IMR-90 (cell line): ENCODE measurements around the gene FAM43B. TPM values are rescaled to one million over a fixed set of nuclear protein-coding genes. Genes with fewer than 3 reads are reported as not detected.

Experiments
- ATAC-seq: fragments of 200-7000 bp; cut with Tn5 transposase; 2 replicates; pipeline ENCODE4 v1.9.1; 2020; ENCODE audit warnings: low read depth, mild to moderate bottlenecking, moderate library complexity
- BruUV-seq: library from RNA; stranded (reverse); fragments of 400-500 nt; replicated peaks from 2 replicates; lab custom pipeline; 2021; lab: Mats Ljungman, UMichigan
- CTCF ChIA-PET: fragments of 300-600 bp; formaldehyde crosslinking; extraction: SDS; loops from one replicate; lab custom pipeline; 2021; ENCODE audit warnings: antibody characterized with exemption; lab: Yijun Ruan, JAX
- POLR2A ChIA-PET: fragments of 300-600 bp; sonication (Branson Sonifier 250); formaldehyde crosslinking; loops from one replicate; lab custom pipeline; 2022; ENCODE audit warnings: antibody characterized with exemption; ENCODE audit not compliant: unreplicated experiment; lab: Charles Lee
- DNase-seq: peaks from one replicate; pipeline ENCODE4 v3.0.0; 2013
- H2AFZ ChIP-seq: replicated peaks from 2 replicates; pipeline ENCODE3; 2013; ENCODE audit warnings: low read length, mild to moderate bottlenecking; ENCODE audit not compliant: poor library complexity
- H2AK5ac ChIP-seq: 2 replicates; pipeline ENCODE4 v1.6.1; 2013; ENCODE audit warnings: low read depth, low read length, inconsistent platforms
- H2AK9ac ChIP-seq: replicated peaks from 2 replicates; pipeline ENCODE3; 2013; ENCODE audit warnings: mild to moderate bottlenecking, low read depth, low read length, moderate library complexity; ENCODE audit not compliant: poor library complexity
- H2BK120ac ChIP-seq: 2 replicates; pipeline ENCODE4 v1.6.1; 2013; ENCODE audit warnings: low read depth, low read length, inconsistent platforms
- H2BK15ac ChIP-seq: 3 replicates; pipeline ENCODE4 v1.6.1; 2013; ENCODE audit warnings: low read depth, low read length, inconsistent platforms
- H2BK20ac ChIP-seq: 2 replicates; pipeline ENCODE4 v1.6.1; 2013; ENCODE audit warnings: low read depth, mild to moderate bottlenecking, inconsistent platforms, low read length, moderate library complexity
- H2BK5ac ChIP-seq: 2 replicates; pipeline ENCODE4 v1.6.1; 2013; ENCODE audit warnings: mild to moderate bottlenecking, low read depth, low read length, inconsistent platforms; ENCODE audit not compliant: poor library complexity, severe bottlenecking
- H3K14ac ChIP-seq: replicated peaks from 2 replicates; pipeline ENCODE4 v1.6.1; 2013; ENCODE audit warnings: low read depth, low read length, inconsistent platforms
- H3K18ac ChIP-seq: 2 replicates; pipeline ENCODE4 v1.6.1; 2013; ENCODE audit warnings: low read depth, low read length, control low read depth
- H3K23ac ChIP-seq: 2 replicates; pipeline ENCODE4 v1.6.1; 2013; ENCODE audit warnings: low read depth, low read length, inconsistent platforms
- H3K27ac ChIP-seq: 2 replicates; pipeline ENCODE4 v1.5.1; 2013; ENCODE audit warnings: mild to moderate bottlenecking, control low read depth, low read length; ENCODE audit not compliant: insufficient read depth
- H3K27me3 ChIP-seq: 2 replicates; pipeline ENCODE4 v1.6.1; 2013; ENCODE audit warnings: low read length; ENCODE audit not compliant: control insufficient read depth, insufficient read depth
- H3K36me3 ChIP-seq: 2 replicates; pipeline ENCODE4 v1.6.1; 2013; ENCODE audit warnings: low read length, mixed read lengths; ENCODE audit not compliant: control insufficient read depth, insufficient read depth
- H3K4ac ChIP-seq: 2 replicates; pipeline ENCODE4 v1.6.1; 2013; ENCODE audit warnings: low read depth, low read length, inconsistent platforms
- H3K4me1 ChIP-seq: 2 replicates; pipeline ENCODE4 v1.6.1; 2013; ENCODE audit warnings: low read length, mixed read lengths; ENCODE audit not compliant: control insufficient read depth, insufficient read depth
- H3K4me2 ChIP-seq: 2 replicates; pipeline ENCODE4 v1.6.1; 2013; ENCODE audit warnings: low read depth, mild to moderate bottlenecking, control low read depth, low read length, moderate library complexity
- H3K4me3 ChIP-seq: 2 replicates; pipeline ENCODE4 v1.5.1; 2013; ENCODE audit warnings: low read depth, mild to moderate bottlenecking, control low read depth, low read length, moderate library complexity; ENCODE audit not compliant: insufficient read depth
- H3K56ac ChIP-seq: 2 replicates; pipeline ENCODE4 v1.6.1; 2013; ENCODE audit warnings: low read length, inconsistent platforms; ENCODE audit not compliant: insufficient read depth; ENCODE audit errors: extremely low read depth
- H3K79me1 ChIP-seq, 2 experiments: 2 replicates each; pipeline ENCODE4 v1.6.1; 2013; ENCODE audit warnings: low read length in 2 of 2, inconsistent platforms in 1 of 2, low read depth in 1 of 2
- H3K9ac ChIP-seq: 2 replicates; pipeline ENCODE4 v1.6.1; 2013; ENCODE audit warnings: low read depth, low read length, control low read depth
- H3K9me1 ChIP-seq: 2 replicates; pipeline ENCODE4 v1.6.1; 2013; ENCODE audit warnings: low read length, inconsistent platforms; ENCODE audit not compliant: insufficient read depth
- H3K9me3 ChIP-seq: 2 replicates; pipeline ENCODE4 v1.6.1; 2013; ENCODE audit warnings: low read length; ENCODE audit not compliant: control insufficient read depth, insufficient read depth
- H4K20me1 ChIP-seq: 2 replicates; pipeline ENCODE4 v1.6.1; 2013; ENCODE audit warnings: low read length, inconsistent platforms; ENCODE audit not compliant: insufficient read depth
- H4K5ac ChIP-seq: 2 replicates; pipeline ENCODE4 v1.6.1; 2013; ENCODE audit warnings: mild to moderate bottlenecking, low read depth, low read length, control low read depth
- H4K8ac ChIP-seq, 2 experiments: 2 replicates each; pipeline ENCODE4 v1.6.1; 2013; ENCODE audit warnings: low read depth in 2 of 2, low read length in 2 of 2, control low read depth in 1 of 2, inconsistent platforms in 1 of 2
- H4K91ac ChIP-seq: 2 replicates; pipeline ENCODE4 v1.6.1; 2013; ENCODE audit warnings: low read depth, low read length, inconsistent platforms; ENCODE audit not compliant: insufficient read depth
- BHLHE40 ChIP-seq: fragments of 150-350 bp; IDR thresholded peaks from 2 replicates; pipeline ENCODE4 v1.6.1; 2016; ENCODE audit warnings: mild to moderate bottlenecking, low read depth, low read length
- CHD1 ChIP-seq: IDR thresholded peaks from 2 replicates; pipeline ENCODE4 v1.6.1; 2012; ENCODE audit warnings: low read depth, low read length, improper control_type of control experiment
- ELK1 ChIP-seq: fragments of 150-350 bp; IDR thresholded peaks from 2 replicates; pipeline ENCODE4 v1.6.1; 2016; ENCODE audit warnings: low read depth, mild to moderate bottlenecking, low read length, moderate library complexity, borderline replicate concordance
- MAZ ChIP-seq: IDR thresholded peaks from 2 replicates; pipeline ENCODE4 v1.6.1; 2012; ENCODE audit warnings: low read depth, mild to moderate bottlenecking, low read length, improper control_type of control experiment, moderate library complexity, borderline replicate concordance
- POLR2A ChIP-seq: IDR thresholded peaks from 2 replicates; pipeline ENCODE4 v1.6.1; 2012; ENCODE audit warnings: mild to moderate bottlenecking, low read depth, low read length
- RFX5 ChIP-seq: IDR thresholded peaks from 2 replicates; pipeline ENCODE4 v1.8.0; 2012; ENCODE audit warnings: low read depth, mild to moderate bottlenecking, low read length, moderate library complexity
- WGBS, 2 experiments: methylation state at CpG; one replicate each; pipeline versions ENCODE4 v1.1.5 to v1.1.7; 2013; ENCODE audit warnings: missing lambda C conversion rate in 2 of 2; ENCODE audit not compliant: insufficient read length in 1 of 2; ENCODE audit errors: extremely low coverage in 2 of 2; 5-methylcytosine and 5-hydroxymethylcytosine counted together
- dilution Hi-C: fragments of 300-500 bp; cut with HindIII; formaldehyde crosslinking; loops from one replicate; pipeline ENCODE4 v1.14.3; 2018; ENCODE audit warnings: low sequenced_read_pairs; ENCODE audit not compliant: unreplicated experiment
- in situ Hi-C: fragments of 300-500 bp; cut with MboI; formaldehyde crosslinking; loops from 3 replicates; pipeline ENCODE4 v1.14.3; 2019; ENCODE audit warnings: low sequenced_read_pairs, inconsistent platforms, mixed read lengths
- intact Hi-C: fragments of 100-400 bp; cut with micrococcal nuclease; formaldehyde crosslinking; loops from 2 replicates; pipeline ENCODE4 v1.10.0; 2022
- polyA plus RNA-seq, 3 experiments: library from polyadenylated mRNA; depleted of rRNA; stranded (reverse); fragments of >200 nt; gene quantifications; 2 replicates each; pipeline ENCODE4 v1.2.3, GENCODE V29; 2012; ENCODE audit warnings: low replicate concordance in 1 of 3
- total RNA-seq: library from RNA; depleted of rRNA; stranded (reverse); fragments of >200 nt; gene quantifications from 2 replicates; pipeline ENCODE4 v1.2.3, GENCODE V29; 2012
- TF ChIP-seq, protein P1 (sequence below): conservative IDR thresholded peaks from 2 replicates; pipeline ENCODE4 v1.5.1; 2012; ENCODE audit warnings: mild to moderate bottlenecking, low read depth, low read length, improper control_type of control experiment
- TF ChIP-seq, protein P2 (sequence below): fragments of 150-350 bp; IDR thresholded peaks from 2 replicates; pipeline ENCODE4 v1.6.1; 2017; ENCODE audit warnings: mild to moderate bottlenecking, antibody characterized with exemption, low read length, low read depth

The FAM43B gene
- total and polyA plus RNA-seq, 2 of the 4 experiments (the other 2 are of a cell fraction), result 0.05 TPM; not detected in 1

GRCh38 chr1:20578721-20579395 is 26.5 kb downstream of the FAM43B start:
- Histone ChIP-seq H2BK120ac (peak overlapping the region; percentile 34; the same call in 1 of the 2 replicates), H3K4me3 (no peak overlapping the region), H3K23ac (no peak overlapping the region), H3K4me1 (no peaks in the 10 kb centered on the region; the same call in 1 of the 2 replicates), H3K36me3 (no peaks in the 10 kb centered on the region), H3K18ac (no peak overlapping the region), H3K27me3 (peaks cover 7% of the 10 kb centered on the region; the same call in 1 of the 2 replicates), H3K9me1 (peaks cover 5% of the 10 kb centered on the region; the same call in 1 of the 2 replicates), H3K4ac (no peak overlapping the region), H3K9me3 (no peaks in the 10 kb centered on the region), H3K9ac (no peak overlapping the region), H3K56ac (no peak overlapping the region), H4K8ac (no peak overlapping the region), H4K91ac (no peak overlapping the region), H2BK15ac (peak overlapping the region; percentile 48; the same call in 1 of the 3 replicates), H3K14ac (peak overlapping the region; percentile 71), H2BK20ac (peak overlapping the region; percentile 48; the same call in 1 of the 2 replicates), H3K79me1 (no peaks in the 10 kb centered on the region), H2AFZ (peak overlapping the region; percentile 61), H3K27ac (no peak overlapping the region), H2AK5ac (peak overlapping the region; percentile 15; the same call in 1 of the 2 replicates), H3K4me2 (no peak overlapping the region), H2BK5ac (no peak overlapping the region), H2AK9ac (peak overlapping the region; percentile 37), H4K20me1 (no peaks in the 10 kb centered on the region), H4K5ac (no peak overlapping the region)
- WGBS, 2 experiments, result 61% methylated on average over 3 of the region's 13 CpGs; no CpG with 5 or more reads in 1 of the 2 experiments
- ATAC-seq (no peak), DNase-seq (peak; percentile 73)
- intact Hi-C loops, result no loop called here
- POLR2A ChIA-PET, result no interaction called here
- BruUV-seq, result no TSS peak
- CTCF ChIA-PET, result no interaction called here
- in situ Hi-C loops, result no loop called here
- dilution Hi-C loops, result no loop called here
- TF ChIP-seq POLR2A, result no peak
- no peak for TF ChIP-seq ELK1
- TF ChIP-seq RFX5, result no peak
- no peak for TF ChIP-seq BHLHE40
- TF ChIP-seq, protein P1, sequence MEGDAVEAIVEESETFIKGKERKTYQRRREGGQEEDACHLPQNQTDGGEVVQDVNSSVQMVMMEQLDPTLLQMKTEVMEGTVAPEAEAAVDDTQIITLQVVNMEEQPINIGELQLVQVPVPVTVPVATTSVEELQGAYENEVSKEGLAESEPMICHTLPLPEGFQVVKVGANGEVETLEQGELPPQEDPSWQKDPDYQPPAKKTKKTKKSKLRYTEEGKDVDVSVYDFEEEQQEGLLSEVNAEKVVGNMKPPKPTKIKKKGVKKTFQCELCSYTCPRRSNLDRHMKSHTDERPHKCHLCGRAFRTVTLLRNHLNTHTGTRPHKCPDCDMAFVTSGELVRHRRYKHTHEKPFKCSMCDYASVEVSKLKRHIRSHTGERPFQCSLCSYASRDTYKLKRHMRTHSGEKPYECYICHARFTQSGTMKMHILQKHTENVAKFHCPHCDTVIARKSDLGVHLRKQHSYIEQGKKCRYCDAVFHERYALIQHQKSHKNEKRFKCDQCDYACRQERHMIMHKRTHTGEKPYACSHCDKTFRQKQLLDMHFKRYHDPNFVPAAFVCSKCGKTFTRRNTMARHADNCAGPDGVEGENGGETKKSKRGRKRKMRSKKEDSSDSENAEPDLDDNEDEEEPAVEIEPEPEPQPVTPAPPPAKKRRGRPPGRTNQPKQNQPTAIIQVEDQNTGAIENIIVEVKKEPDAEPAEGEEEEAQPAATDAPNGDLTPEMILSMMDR, result no peak
- TF ChIP-seq MAZ, result no peak
- TF ChIP-seq CHD1, result no peak
- TF ChIP-seq, protein P2, sequence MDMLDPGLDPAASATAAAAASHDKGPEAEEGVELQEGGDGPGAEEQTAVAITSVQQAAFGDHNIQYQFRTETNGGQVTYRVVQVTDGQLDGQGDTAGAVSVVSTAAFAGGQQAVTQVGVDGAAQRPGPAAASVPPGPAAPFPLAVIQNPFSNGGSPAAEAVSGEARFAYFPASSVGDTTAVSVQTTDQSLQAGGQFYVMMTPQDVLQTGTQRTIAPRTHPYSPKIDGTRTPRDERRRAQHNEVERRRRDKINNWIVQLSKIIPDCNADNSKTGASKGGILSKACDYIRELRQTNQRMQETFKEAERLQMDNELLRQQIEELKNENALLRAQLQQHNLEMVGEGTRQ, result no peak
